Activated CD4-positive, alpha-beta T cell treated with anti-CD3 and anti-CD28 coated beads, Interleukin-2, amount 50 U/mL, for 4 hours (primary cell): Measurements from ENCODE around the gene PTPRK.

Experiments
- DNase-seq, 2 experiments: peaks; one replicate each; pipeline ENCODE4 v3.0.0-alpha.2; 2020

PTPRK gene

GRCh38 chr6:128168244-128168643 lies 352.2 kb downstream of the PTPRK start:
- no peak for DNase-seq

- no peak for DNase-seq
These were observed 352.8 kb downstream of the PTPRK start for GRCh38 chr6:128167552-128167951.

- no peak for DNase-seq
These were observed 356.1 kb downstream of the PTPRK start for GRCh38 chr6:128164254-128164653.

GRCh38 chr6:128162423-128162822 lies 358.0 kb downstream of the PTPRK start:
- no peak for DNase-seq

- no peak for DNase-seq
These were observed 358.6 kb downstream of the PTPRK start for GRCh38 chr6:128161839-128162238.

- no peak for DNase-seq
These were observed 359.1 kb downstream of the PTPRK start for GRCh38 chr6:128161263-128161662.

GRCh38 chr6:128158496-128158895 lies 361.9 kb downstream of the PTPRK start:
- no peak for DNase-seq

- DNase-seq: no peak
These were observed 363.9 kb downstream of the PTPRK start for GRCh38 chr6:128156321-128157111.

GRCh38 chr6:128155826-128156225 lies 364.6 kb downstream of the PTPRK start:
- DNase-seq: no peak

- no peak for DNase-seq
These were observed 367.8 kb downstream of the PTPRK start for GRCh38 chr6:128152551-128152950.

GRCh38 chr6:128150376-128150775 lies 370.0 kb downstream of the PTPRK start:
- no peak for DNase-seq

GRCh38 chr6:128149796-128150195 lies 370.6 kb downstream of the PTPRK start:
- no peak for DNase-seq

- DNase-seq: no peak
These were observed 376.1 kb downstream of the PTPRK start for GRCh38 chr6:128144320-128144719.

- DNase-seq: no peak
These were observed 378.5 kb downstream of the PTPRK start for GRCh38 chr6:128141932-128142331.

- DNase-seq: no peak
These were observed 380.9 kb downstream of the PTPRK start for GRCh38 chr6:128139519-128139918.

- no peak for DNase-seq
These were observed 381.7 kb downstream of the PTPRK start for GRCh38 chr6:128138694-128139093.

- DNase-seq: no peak
These were observed 385.1 kb downstream of the PTPRK start for GRCh38 chr6:128135325-128135724.

- DNase-seq: no peak
These were observed 388.8 kb downstream of the PTPRK start for GRCh38 chr6:128131566-128131965.

GRCh38 chr6:128131036-128131435 lies 389.4 kb downstream of the PTPRK start:
- no peak for DNase-seq

GRCh38 chr6:128129679-128130078 lies 390.7 kb downstream of the PTPRK start:
- no peak for DNase-seq

GRCh38 chr6:128127650-128128049 lies 392.7 kb downstream of the PTPRK start:
- no peak for DNase-seq

GRCh38 chr6:128124713-128125112 lies 395.7 kb downstream of the PTPRK start:
- no peak for DNase-seq

GRCh38 chr6:128121610-128122009 lies 398.8 kb downstream of the PTPRK start:
- DNase-seq: no peak

- DNase-seq: no peak
These were observed 399.2 kb downstream of the PTPRK start for GRCh38 chr6:128121190-128121589.

GRCh38 chr6:128118401-128118800 lies 402.0 kb downstream of the PTPRK start:
- DNase-seq: no peak
